ENCODE data around the gene ZNF614.

DNA sequence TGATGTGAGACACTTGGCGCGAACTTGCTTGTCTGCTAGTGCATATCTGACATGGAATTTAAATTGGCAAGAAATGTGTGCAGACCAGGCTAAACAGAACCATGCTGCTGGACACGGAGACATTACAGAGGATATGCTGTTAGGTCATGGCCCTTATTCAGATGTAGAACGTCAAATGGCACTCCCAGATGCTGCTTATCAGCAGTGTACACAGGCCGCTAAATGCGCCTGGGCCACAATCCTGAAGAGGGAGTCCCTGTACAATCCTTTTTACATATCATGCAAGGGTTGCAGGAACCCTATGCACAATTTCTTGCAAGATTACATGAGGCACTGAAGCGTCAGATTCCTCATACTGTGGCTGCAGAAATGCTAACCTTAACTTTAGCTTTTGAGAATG lies 50.8 kb downstream of the ZNF614 start:
- TF ChIP-seq, protein P1, sequence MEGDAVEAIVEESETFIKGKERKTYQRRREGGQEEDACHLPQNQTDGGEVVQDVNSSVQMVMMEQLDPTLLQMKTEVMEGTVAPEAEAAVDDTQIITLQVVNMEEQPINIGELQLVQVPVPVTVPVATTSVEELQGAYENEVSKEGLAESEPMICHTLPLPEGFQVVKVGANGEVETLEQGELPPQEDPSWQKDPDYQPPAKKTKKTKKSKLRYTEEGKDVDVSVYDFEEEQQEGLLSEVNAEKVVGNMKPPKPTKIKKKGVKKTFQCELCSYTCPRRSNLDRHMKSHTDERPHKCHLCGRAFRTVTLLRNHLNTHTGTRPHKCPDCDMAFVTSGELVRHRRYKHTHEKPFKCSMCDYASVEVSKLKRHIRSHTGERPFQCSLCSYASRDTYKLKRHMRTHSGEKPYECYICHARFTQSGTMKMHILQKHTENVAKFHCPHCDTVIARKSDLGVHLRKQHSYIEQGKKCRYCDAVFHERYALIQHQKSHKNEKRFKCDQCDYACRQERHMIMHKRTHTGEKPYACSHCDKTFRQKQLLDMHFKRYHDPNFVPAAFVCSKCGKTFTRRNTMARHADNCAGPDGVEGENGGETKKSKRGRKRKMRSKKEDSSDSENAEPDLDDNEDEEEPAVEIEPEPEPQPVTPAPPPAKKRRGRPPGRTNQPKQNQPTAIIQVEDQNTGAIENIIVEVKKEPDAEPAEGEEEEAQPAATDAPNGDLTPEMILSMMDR (IDR thresholded peaks at IDR 0.05), result no peak
- TF ChIP-seq POLR2A (IDR thresholded peaks at IDR 0.05), result no peak
- TF ChIP-seq EP300 (IDR thresholded peaks at IDR 0.05), result no peak
